Mucosa of rectum (tissue), 2 donors: ENCODE results near the gene PDE4D.
"Not testable (repeated sequence)": the region's sequence is repeated elsewhere in the genome, so short reads cannot be mapped to it uniquely, and the experiment has no call there.

ENCODE experiments used
- H3K27ac ChIP-seq, 2 donors: one replicate each; pipeline ENCODE4 v1.7.0; 2013; ENCODE audit warnings: inconsistent platforms in 2 of 2, low read depth in 2 of 2, low read length in 2 of 2
- H3K27me3 ChIP-seq, 2 donors: one replicate each; pipeline ENCODE4 v1.7.0; 2013; ENCODE audit warnings: low read length in 2 of 2; ENCODE audit not compliant: control insufficient read depth in 2 of 2, insufficient read depth in 2 of 2
- H3K36me3 ChIP-seq, 2 donors: one replicate each; pipeline ENCODE4 v1.7.0; 2013; ENCODE audit warnings: low read length in 2 of 2; ENCODE audit not compliant: control insufficient read depth in 2 of 2, insufficient read depth in 2 of 2
- H3K4me1 ChIP-seq, 2 donors: one replicate each; pipeline ENCODE4 v1.7.0; 2013; ENCODE audit warnings: low read length in 2 of 2, mild to moderate bottlenecking in 1 of 2; ENCODE audit not compliant: control insufficient read depth in 2 of 2, insufficient read depth in 2 of 2
- H3K4me3 ChIP-seq, 2 donors: one replicate each; pipeline ENCODE4 v1.7.0; 2013; ENCODE audit warnings: low read length in 2 of 2
- H3K9ac ChIP-seq, 2 donors: one replicate each; pipeline ENCODE4 v1.7.0; 2013; ENCODE audit warnings: low read length in 2 of 2, low read depth in 1 of 2, mild to moderate bottlenecking in 1 of 2
- H3K9me3 ChIP-seq, 2 donors: one replicate each; pipeline ENCODE4 v1.7.0; 2013; ENCODE audit warnings: low read length in 2 of 2; ENCODE audit not compliant: control insufficient read depth in 2 of 2
- donor health status: healthy.
- donor health status: Normal muscosa, but diverticular disease.

Gene PDE4D

GRCh38 chr5:59583810-59584562, 309.5 kb downstream of the PDE4D start:
- Histone ChIP-seq H3K9ac (peak overlapping the region; percentile 7 to 74), H3K27me3 (no peaks in the 10 kb centered on the region), H3K27ac (peak overlapping the region; percentile 43 to 80), H3K9me3 (no peaks in the 10 kb centered on the region), H3K4me3 (peak overlapping the region; percentile 71 to 72), H3K4me1 (peaks cover 14 to 23% of the 10 kb centered on the region in 2 donors), H3K36me3 (no peaks in the 10 kb centered on the region)

GRCh38 chr5:59583151-59583809, 310.2 kb downstream of the PDE4D start:
- peak overlapping the region; percentile 71 to 72 for H3K4me3 ChIP-seq
- peaks cover 13 to 16% of the 10 kb centered on the region in 2 donors for H3K4me1 ChIP-seq
- H3K27ac ChIP-seq, result peak overlapping the region; percentile 43 to 80
- H3K36me3 ChIP-seq, result no peaks in the 10 kb centered on the region
- peak overlapping the region in 1 of 2 donors; percentile 74 for H3K9ac ChIP-seq
- no peaks in the 10 kb centered on the region for H3K9me3 ChIP-seq
- H3K27me3 ChIP-seq, result no peaks in the 10 kb centered on the region

GRCh38 chr5:59582746-59583145, 310.8 kb downstream of the PDE4D start:
- Histone ChIP-seq H3K27ac (peak overlapping the region in 1 of 2 donors; percentile 80), H3K27me3 (no peaks in the 10 kb centered on the region), H3K4me1 (peaks cover 10 to 13% of the 10 kb centered on the region in 2 donors), H3K9me3 (no peaks in the 10 kb centered on the region), H3K36me3 (no peaks in the 10 kb centered on the region), H3K4me3 (peak overlapping the region in 1 of 2 donors; percentile 71), H3K9ac (peak overlapping the region in 1 of 2 donors; percentile 18)

- no peak overlapping the region for H3K9ac ChIP-seq
- no peaks in the 10 kb centered on the region for H3K27me3 ChIP-seq
- peaks cover 10 to 13% of the 10 kb centered on the region in 2 donors for H3K4me1 ChIP-seq
Observed at GRCh38 chr5:59579824-59580167, 313.7 kb downstream of the PDE4D start.

GRCh38 chr5:59579101-59579823, 314.3 kb downstream of the PDE4D start:
- no peaks in the 10 kb centered on the region for H3K27me3 ChIP-seq
- H3K9ac ChIP-seq, result no peak overlapping the region
- no peaks in the 10 kb centered on the region for H3K9me3 ChIP-seq
- no peak overlapping the region for H3K4me3 ChIP-seq
- H3K36me3 ChIP-seq, result no peaks in the 10 kb centered on the region
- no peak overlapping the region for H3K27ac ChIP-seq
- H3K4me1 ChIP-seq, result peaks cover 10 to 13% of the 10 kb centered on the region in 2 donors

More at GRCh38 chr5:59579824-59580167, 313.7 kb downstream of the PDE4D start:
- Histone ChIP-seq H3K27ac (no peak overlapping the region), H3K36me3 (no peaks in the 10 kb centered on the region), H3K9me3 (no peaks in the 10 kb centered on the region), H3K4me3 (no peak overlapping the region)

- Histone ChIP-seq H3K4me3 (no peak overlapping the region), H3K27me3 (no peaks in the 10 kb centered on the region), H3K9ac (no peak overlapping the region), H3K4me1 (peaks cover under 1% of the 10 kb centered on the region in 2 donors), H3K27ac (no peak overlapping the region), H3K9me3 (no peaks in the 10 kb centered on the region), H3K36me3 (no peaks in the 10 kb centered on the region)
Observed at GRCh38 chr5:59577485-59577884, 316.0 kb downstream of the PDE4D start.

GRCh38 chr5:59575648-59576445, 317.7 kb downstream of the PDE4D start:
- Histone ChIP-seq H3K4me1 (no peaks in the 10 kb centered on the region), H3K4me3 (no peak overlapping the region), H3K27ac (no peak overlapping the region), H3K36me3 (no peaks in the 10 kb centered on the region), H3K27me3 (no peaks in the 10 kb centered on the region), H3K9ac (no peak overlapping the region), H3K9me3 (no peaks in the 10 kb centered on the region)

- not testable (repeated sequence) for H3K4me1 ChIP-seq, H3K27ac ChIP-seq, H3K4me3 ChIP-seq, H3K27me3 ChIP-seq, H3K9me3 ChIP-seq, H3K9ac ChIP-seq, H3K36me3 ChIP-seq
Observed at GRCh38 chr5:59573509-59573908, 320.0 kb downstream of the PDE4D start.

- Histone ChIP-seq H3K4me1 (no peaks in the 10 kb centered on the region), H3K27ac (no peak overlapping the region)
Observed at GRCh38 chr5:59571067-59571466, 322.5 kb downstream of the PDE4D start.

More at GRCh38 chr5:59571067-59571466, 322.5 kb downstream of the PDE4D start:
- Histone ChIP-seq H3K4me3 (no peak overlapping the region), H3K9me3 (no peaks in the 10 kb centered on the region), H3K9ac (no peak overlapping the region), H3K36me3 (no peaks in the 10 kb centered on the region), H3K27me3 (no peaks in the 10 kb centered on the region)
